Stomach (tissue), 4 donors: ENCODE data around the gene IGDCC3.

Experiments used
- CTCF ChIP-seq, 7 experiments: fragments of 450-650 bp in 4 of 7; fragments of 200-600 bp in 3 of 7; sonication (generic) in 3 of 7; IDR thresholded peaks; one replicate each; pipeline ENCODE4 v1.5.1; 2016 to 2019; ENCODE audit warnings: antibody characterized with exemption in 7 of 7, control low read depth in 2 of 7, mild to moderate bottlenecking in 1 of 7
- POLR2A ChIP-seq, 4 donors: fragments of 450-650 bp; IDR thresholded peaks; one replicate each; pipeline ENCODE4 v1.6.1; 2016; ENCODE audit warnings: antibody characterized with exemption in 4 of 4, control low read depth in 2 of 4, mild to moderate bottlenecking in 1 of 4, moderate library complexity in 1 of 4
- POLR2AphosphoS5 ChIP-seq, 3 donors: sonication (generic); formaldehyde crosslinking; IDR thresholded peaks; one replicate each; pipeline ENCODE4 v1.6.1; 2016; ENCODE audit warnings: antibody characterized with exemption in 3 of 3

GRCh38 chr15:65311760-65312159 lies 66.0 kb downstream of the IGDCC3 start:
- TF ChIP-seq CTCF (IDR thresholded peaks at IDR 0.05) (no peak), POLR2A (IDR thresholded peaks at IDR 0.05) (no peak), POLR2AphosphoS5 (IDR thresholded peaks at IDR 0.05) (no peak)
